B cell (primary cell): ENCODE data around the gene BCOR.

Source experiments
- CTCF ChIP-seq: fragments of 200-600 bp; IDR thresholded peaks from one replicate; pipeline ENCODE4 v1.8.0; 2022; ENCODE audit warnings: antibody characterized with exemption, mild to moderate bottlenecking
- EZH2 ChIP-seq: IDR thresholded peaks from 2 replicates; pipeline ENCODE4 v1.6.1; 2012; ENCODE audit warnings: borderline replicate concordance, low read depth, mild to moderate bottlenecking, moderate library complexity, low read length; ENCODE audit not compliant: insufficient read depth, poor library complexity, severe bottlenecking

- no peak for TF ChIP-seq CTCF
- TF ChIP-seq EZH2, result no peak
Measured at GRCh38 chrX:40101430-40101802, 3.7 kb upstream of the BCOR start.
